ENCODE results near the gene SLC2A13. TPM values are rescaled to one million over a fixed set of nuclear protein-coding genes. Genes with fewer than 3 reads are reported as not detected.
"Not testable (repeated sequence)": the region's sequence is repeated elsewhere in the genome, so short reads cannot be mapped to it uniquely, and the experiment has no call there.

SLC2A13 gene
- total and polyA plus RNA-seq, 5 donors = 2.8 to 15.5 (median 7.2) TPM

GRCh38 chr12:40039598-40039997, 66.3 kb downstream of the SLC2A13 start:
- H3K27me3 ChIP-seq (ENCODE audit: control insufficient read depth, insufficient read depth) = no peaks in the 10 kb centered on the region
- DNase-seq (no peak), ATAC-seq (no peak)
- WGBS = 41% methylated on average over 1 of the region's 1 CpG
- no peak overlapping the region for H3K4me3 ChIP-seq (ENCODE audit: low read length)
- no peak overlapping the region for H3K27ac ChIP-seq (ENCODE audit: low read length)
- no peaks in the 10 kb centered on the region for H3K4me1 ChIP-seq (ENCODE audit: control insufficient read depth, insufficient read depth, low read length)
- H3K9me3 ChIP-seq (ENCODE audit: control insufficient read depth, low read length) = no peaks in the 10 kb centered on the region
- intact Hi-C loops (cut with DNase I) = no loop called here

GRCh38 chr12:40038619-40039018, 67.3 kb downstream of the SLC2A13 start:
- Histone ChIP-seq H3K4me3 (ENCODE audit: low read length) (no peak overlapping the region), H3K4me1 (ENCODE audit: control insufficient read depth, insufficient read depth, low read length) (no peaks in the 10 kb centered on the region), H3K27ac (ENCODE audit: low read length) (no peak overlapping the region), H3K9me3 (ENCODE audit: control insufficient read depth, low read length) (no peaks in the 10 kb centered on the region), H3K27me3 (ENCODE audit: control insufficient read depth, insufficient read depth) (no peaks in the 10 kb centered on the region)
- 87% methylated on average over 3 of the region's 3 CpGs for WGBS
- ATAC-seq = no peak
- no peak for DNase-seq
- intact Hi-C loops (cut with DNase I) = no loop called here

- H3K4me1 ChIP-seq (ENCODE audit: control insufficient read depth, insufficient read depth, low read length) = no peaks in the 10 kb centered on the region
- no peak for DNase-seq
- ATAC-seq = no peak
- WGBS = 67% methylated on average over 2 of the region's 2 CpGs
- no peak overlapping the region for H3K27ac ChIP-seq (ENCODE audit: low read length)
- intact Hi-C loops (cut with DNase I) = no loop called here
- H3K9me3 ChIP-seq (ENCODE audit: control insufficient read depth, low read length) = no peaks in the 10 kb centered on the region
- H3K4me3 ChIP-seq (ENCODE audit: low read length) = no peak overlapping the region
- H3K27me3 ChIP-seq (ENCODE audit: control insufficient read depth, insufficient read depth) = no peaks in the 10 kb centered on the region
Observed at GRCh38 chr12:40034712-40035111, 71.2 kb downstream of the SLC2A13 start.

- no peak for ATAC-seq
- no peak for DNase-seq
- Histone ChIP-seq H3K4me3 (ENCODE audit: low read length) (no peak overlapping the region), H3K9me3 (ENCODE audit: control insufficient read depth, low read length) (no peaks in the 10 kb centered on the region), H3K27ac (ENCODE audit: low read length) (no peak overlapping the region), H3K27me3 (ENCODE audit: control insufficient read depth, insufficient read depth) (no peaks in the 10 kb centered on the region), H3K4me1 (ENCODE audit: control insufficient read depth, insufficient read depth, low read length) (no peaks in the 10 kb centered on the region)
- intact Hi-C loops (cut with DNase I) = no loop called here
Observed at GRCh38 chr12:40034156-40034555, 71.7 kb downstream of the SLC2A13 start.

- intact Hi-C loops (cut with DNase I) = no loop called here
- no peaks in the 10 kb centered on the region for H3K9me3 ChIP-seq (ENCODE audit: control insufficient read depth, low read length)
- no peaks in the 10 kb centered on the region for H3K27me3 ChIP-seq (ENCODE audit: control insufficient read depth, insufficient read depth)
- ATAC-seq (no peak), DNase-seq (no peak)
- no peak overlapping the region for H3K4me3 ChIP-seq (ENCODE audit: low read length)
- no peaks in the 10 kb centered on the region for H3K4me1 ChIP-seq (ENCODE audit: control insufficient read depth, insufficient read depth, low read length)
- no peak overlapping the region for H3K27ac ChIP-seq (ENCODE audit: low read length)
Observed at GRCh38 chr12:40033242-40033630, 72.6 kb downstream of the SLC2A13 start.

GRCh38 chr12:40032433-40033241, 73.2 kb downstream of the SLC2A13 start:
- ATAC-seq = peak; percentile 29 to 77
- WGBS = 75% methylated on average over 5 of the region's 5 CpGs

GRCh38 chr12:40031965-40032364, 73.9 kb downstream of the SLC2A13 start:
- DNase-seq (no peak), ATAC-seq (no peak)
- H3K4me1 ChIP-seq (ENCODE audit: control insufficient read depth, insufficient read depth, low read length) = no peaks in the 10 kb centered on the region
- intact Hi-C loops (cut with DNase I) = loop anchor here in 1 of 4 donors (2.0 kb wide), 1 partner anchor 17 kb away; no protein-coding TSS in a partner anchor
- H3K27ac ChIP-seq (ENCODE audit: low read length) = no peak overlapping the region
- H3K4me3 ChIP-seq (ENCODE audit: low read length) = no peak overlapping the region
- H3K9me3 ChIP-seq (ENCODE audit: control insufficient read depth, low read length) = no peaks in the 10 kb centered on the region
- H3K27me3 ChIP-seq (ENCODE audit: control insufficient read depth, insufficient read depth) = no peaks in the 10 kb centered on the region
- 98% methylated on average over 3 of the region's 3 CpGs for WGBS

More at GRCh38 chr12:40032433-40033241, 73.2 kb downstream of the SLC2A13 start:
- DNase-seq = no peak
- no peak overlapping the region for H3K27ac ChIP-seq (ENCODE audit: low read length)
- no peaks in the 10 kb centered on the region for H3K9me3 ChIP-seq (ENCODE audit: control insufficient read depth, low read length)
- H3K4me1 ChIP-seq (ENCODE audit: control insufficient read depth, insufficient read depth, low read length) = no peaks in the 10 kb centered on the region
- no peaks in the 10 kb centered on the region for H3K27me3 ChIP-seq (ENCODE audit: control insufficient read depth, insufficient read depth)
- H3K4me3 ChIP-seq (ENCODE audit: low read length) = no peak overlapping the region
- intact Hi-C loops (cut with DNase I) = no loop called here

DNA sequence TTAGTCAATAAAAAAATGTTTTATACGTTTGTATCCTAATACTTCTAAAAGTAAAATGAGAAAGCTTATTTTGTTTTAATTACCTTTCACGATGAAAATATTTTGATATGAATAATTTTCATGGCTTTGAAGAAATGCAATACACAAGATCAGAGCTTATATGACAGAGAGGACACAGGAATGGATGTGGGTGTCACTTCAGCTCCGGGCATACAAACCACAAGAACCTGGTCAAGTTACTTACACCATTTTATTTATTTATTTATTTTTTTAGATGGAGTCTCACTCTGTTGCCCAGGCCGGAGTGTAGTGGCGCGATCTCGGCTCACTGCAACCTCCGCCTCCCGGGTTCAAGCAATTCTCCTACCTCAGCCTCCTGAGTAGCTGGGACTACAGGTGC, 74.9 kb downstream of the SLC2A13 start:
- intact Hi-C loops (cut with DNase I) = loop anchor here in 1 of 4 donors (2.0 kb wide), 1 partner anchor 16 kb away; no protein-coding TSS in a partner anchor
- DNase-seq; H3K4me1 ChIP-seq (ENCODE audit: control insufficient read depth, insufficient read depth, low read length); ATAC-seq; H3K27me3 ChIP-seq (ENCODE audit: control insufficient read depth, insufficient read depth); H3K27ac ChIP-seq (ENCODE audit: low read length); H3K4me3 ChIP-seq (ENCODE audit: low read length); H3K9me3 ChIP-seq (ENCODE audit: control insufficient read depth, low read length): not testable (repeated sequence)
- 92% methylated on average over 9 of the region's 9 CpGs for WGBS

GRCh38 chr12:40028296-40028695, 77.6 kb downstream of the SLC2A13 start:
- H3K27me3 ChIP-seq (ENCODE audit: control insufficient read depth, insufficient read depth) = no peaks in the 10 kb centered on the region
- no peak overlapping the region for H3K4me3 ChIP-seq (ENCODE audit: low read length)
- no peak overlapping the region for H3K27ac ChIP-seq (ENCODE audit: low read length)
- 95% methylated on average over 5 of the region's 5 CpGs for WGBS
- intact Hi-C loops (cut with DNase I) = no loop called here
- DNase-seq (no peak), ATAC-seq (no peak)
- H3K9me3 ChIP-seq (ENCODE audit: control insufficient read depth, low read length) = no peaks in the 10 kb centered on the region
- H3K4me1 ChIP-seq (ENCODE audit: control insufficient read depth, insufficient read depth, low read length) = no peaks in the 10 kb centered on the region

GRCh38 chr12:40022850-40023249, 83.0 kb downstream of the SLC2A13 start:
- no peak overlapping the region for H3K4me3 ChIP-seq (ENCODE audit: low read length)
- no peak for DNase-seq
- intact Hi-C loops (cut with DNase I) = no loop called here
- no peaks in the 10 kb centered on the region for H3K27me3 ChIP-seq (ENCODE audit: control insufficient read depth, insufficient read depth)
- H3K27ac ChIP-seq (ENCODE audit: low read length) = no peak overlapping the region
- no peak for ATAC-seq
- H3K4me1 ChIP-seq (ENCODE audit: control insufficient read depth, insufficient read depth, low read length) = no peaks in the 10 kb centered on the region
- no peaks in the 10 kb centered on the region for H3K9me3 ChIP-seq (ENCODE audit: control insufficient read depth, low read length)

DNA sequence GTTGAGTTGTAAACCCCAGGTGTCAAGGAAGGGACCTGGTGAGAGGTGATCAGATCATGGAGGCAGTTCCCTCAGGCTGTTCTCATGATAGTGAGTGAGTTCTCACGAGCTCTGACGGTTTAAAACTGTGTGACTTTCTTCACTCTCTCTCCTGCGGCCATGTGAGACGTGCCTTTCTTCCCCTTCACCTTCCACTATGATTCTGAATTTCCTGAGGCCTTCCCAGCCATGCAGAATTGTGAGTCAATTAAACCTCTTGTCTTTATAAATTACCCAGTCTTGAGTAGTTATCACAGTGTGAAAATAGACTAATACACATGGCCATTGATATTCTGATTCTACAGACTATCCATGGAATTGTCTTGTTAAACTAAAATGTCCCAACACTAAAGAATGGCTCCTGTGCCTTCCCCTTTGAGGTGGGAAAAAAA, 85.6 kb downstream of the SLC2A13 start:
- Histone ChIP-seq H3K4me1 (ENCODE audit: control insufficient read depth, insufficient read depth, low read length) (no peaks in the 10 kb centered on the region), H3K4me3 (ENCODE audit: low read length) (no peak overlapping the region), H3K9me3 (ENCODE audit: control insufficient read depth, low read length) (no peaks in the 10 kb centered on the region), H3K27me3 (ENCODE audit: control insufficient read depth, insufficient read depth) (no peaks in the 10 kb centered on the region), H3K27ac (ENCODE audit: low read length) (no peak overlapping the region)
- ATAC-seq (no peak), DNase-seq (no peak)
- WGBS = 96% methylated on average over 4 of the region's 4 CpGs
- intact Hi-C loops (cut with DNase I) = no loop called here

DNA sequence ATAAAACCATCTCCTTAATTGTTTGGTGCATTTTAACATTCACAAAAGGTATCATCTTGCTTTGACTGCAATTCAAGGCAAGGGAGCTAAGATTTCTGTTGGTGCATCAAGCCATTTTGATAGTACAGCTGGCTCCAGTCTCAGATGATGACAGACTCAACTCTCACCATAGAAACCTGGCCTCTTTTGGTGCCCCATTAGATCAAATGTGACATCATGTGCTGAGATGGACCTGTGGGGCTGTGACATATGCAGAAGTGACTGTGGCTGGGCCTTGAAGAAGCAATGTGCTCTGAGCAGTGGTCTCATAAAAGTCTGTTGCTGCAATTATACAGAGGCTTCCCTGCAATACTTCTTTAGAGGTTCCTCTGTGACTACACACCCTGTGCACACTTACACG, 88.4 kb downstream of the SLC2A13 start:
- WGBS = 85% methylated on average over 1 of the region's 1 CpG
- no peak overlapping the region for H3K4me3 ChIP-seq (ENCODE audit: low read length)
- H3K9me3 ChIP-seq (ENCODE audit: control insufficient read depth, low read length) = no peaks in the 10 kb centered on the region
- no peaks in the 10 kb centered on the region for H3K27me3 ChIP-seq (ENCODE audit: control insufficient read depth, insufficient read depth)
- no peak for DNase-seq
- ATAC-seq = no peak
- H3K27ac ChIP-seq (ENCODE audit: low read length) = no peak overlapping the region
- H3K4me1 ChIP-seq (ENCODE audit: control insufficient read depth, insufficient read depth, low read length) = no peaks in the 10 kb centered on the region
- intact Hi-C loops (cut with DNase I) = no loop called here

All from right cardiac atrium (tissue), 5 donors.